Activated CD4-positive, alpha-beta T cell treated with anti-CD3 and anti-CD28 coated beads for 36 hours (primary cell): ENCODE measurements around the gene MAPK8IP1. TPM values are rescaled to one million over a fixed set of nuclear protein-coding genes. Genes with fewer than 3 reads are reported as not detected.

Source experiments
- ATAC-seq: fragments of 200-7000 bp; cut with Tn5 transposase; one replicate; pipeline ENCODE4 v1.10.0; 2021; ENCODE audit warnings: mild to moderate bottlenecking, moderate library complexity
- CTCF ChIA-PET: fragments of 350-600 bp; sonication (Branson Sonifier 250); formaldehyde crosslinking; loops from one replicate; lab custom pipeline; 2021; ENCODE audit warnings: antibody characterized with exemption; lab: Charles Lee
- POLR2A ChIA-PET: fragments of 350-600 bp; sonication (Branson Sonifier 250); formaldehyde crosslinking; loops from one replicate; lab custom pipeline; 2021; ENCODE audit warnings: antibody characterized with exemption, inconsistent platforms; lab: Charles Lee
- DNase-seq: peaks from one replicate; pipeline ENCODE4 v3.0.0-alpha.2; 2020
- H3K27ac Mint-ChIP-seq: one replicate; pipeline ENCODE4 v1.8.0; 2021; ENCODE audit warnings: mixed read lengths
- H3K27me3 Mint-ChIP-seq: one replicate; pipeline ENCODE4 v1.8.0; 2021; ENCODE audit warnings: mixed read lengths
- H3K36me3 Mint-ChIP-seq: one replicate; pipeline ENCODE4 v1.8.0; 2021; ENCODE audit warnings: low read depth, mixed read lengths
- H3K4me1 Mint-ChIP-seq: one replicate; pipeline ENCODE4 v1.8.0; 2021; ENCODE audit warnings: mixed read lengths
- H3K4me3 Mint-ChIP-seq: one replicate; pipeline ENCODE4 v1.8.0; 2021; ENCODE audit warnings: mild to moderate bottlenecking, moderate library complexity, mixed read lengths
- H3K9me3 Mint-ChIP-seq: one replicate; pipeline ENCODE4 v1.8.0; 2021; ENCODE audit warnings: low read depth, mixed read lengths
- intact Hi-C, 2 experiments: fragments of 100-400 bp; cut with DNase I in 1 of 2; cut with micrococcal nuclease in 1 of 2; formaldehyde crosslinking; loops; one replicate each; pipeline versions ENCODE4 v1.14.2 to v1.15.1; 2022 to 2024; cut with DNase I, micrococcal nuclease
- total RNA-seq, 2 experiments: library from RNA; stranded (reverse); gene quantifications; one replicate each; pipeline ENCODE4 v1.2.3, GENCODE V29; 2021

Gene MAPK8IP1
- total RNA-seq, 2 experiments from 2014 or later, result 0.37 to 0.39 TPM

DNA sequence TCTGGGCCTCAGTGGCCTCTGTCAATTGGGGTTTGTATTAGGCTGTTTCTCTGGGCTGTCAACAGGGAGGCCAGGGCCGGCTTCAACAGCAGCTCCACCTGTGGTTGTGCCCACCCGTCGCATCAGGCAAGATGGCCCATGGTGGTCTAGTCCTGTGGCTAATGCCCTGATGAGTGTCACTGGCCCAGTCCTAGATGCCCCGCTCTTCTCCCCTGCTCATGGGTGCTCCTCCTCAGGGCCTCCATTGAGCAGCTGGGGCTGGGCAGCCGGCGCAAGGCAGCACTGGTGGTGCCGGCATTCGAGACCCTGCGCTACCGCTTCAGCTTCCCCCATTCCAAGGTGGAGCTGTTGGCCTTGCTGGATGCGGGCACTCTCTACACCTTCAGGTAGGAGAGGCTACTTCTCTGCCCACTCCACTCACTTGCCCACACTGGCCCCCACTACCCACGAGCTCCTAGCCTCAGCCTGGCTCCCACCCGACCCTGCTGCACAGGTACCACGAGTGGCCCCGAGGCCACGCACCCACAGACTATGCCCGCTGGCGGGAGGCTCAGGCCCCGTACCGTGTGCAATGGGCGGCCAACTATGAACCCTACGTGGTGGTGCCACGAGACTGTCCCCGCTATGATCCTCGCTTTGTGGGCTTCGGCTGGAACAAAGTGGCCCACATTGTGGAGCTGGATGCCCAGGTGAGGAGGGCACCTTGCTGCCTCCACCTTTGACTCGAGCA is 42.4 kb downstream of the MAPK8IP1 start:
- Mint-ChIP-seq H3K27ac (no peak overlapping the region), H3K4me3 (no peak overlapping the region), H3K36me3 (no peaks in the 10 kb centered on the region), H3K9me3 (no peaks in the 10 kb centered on the region), H3K4me1 (peaks cover 21% of the 10 kb centered on the region), H3K27me3 (peaks cover 7% of the 10 kb centered on the region)
- ChIA-PET CTCF (interaction anchor here (0.5 to 0.6 kb wide), 3 partner anchors 315 to 670 kb away, joined by 3 read pairs; no protein-coding TSS in a partner anchor), POLR2A (no interaction called here)
- ATAC-seq, result no peak
- DNase-seq, result no peak
- intact Hi-C loops, result no loop called here

DNA sequence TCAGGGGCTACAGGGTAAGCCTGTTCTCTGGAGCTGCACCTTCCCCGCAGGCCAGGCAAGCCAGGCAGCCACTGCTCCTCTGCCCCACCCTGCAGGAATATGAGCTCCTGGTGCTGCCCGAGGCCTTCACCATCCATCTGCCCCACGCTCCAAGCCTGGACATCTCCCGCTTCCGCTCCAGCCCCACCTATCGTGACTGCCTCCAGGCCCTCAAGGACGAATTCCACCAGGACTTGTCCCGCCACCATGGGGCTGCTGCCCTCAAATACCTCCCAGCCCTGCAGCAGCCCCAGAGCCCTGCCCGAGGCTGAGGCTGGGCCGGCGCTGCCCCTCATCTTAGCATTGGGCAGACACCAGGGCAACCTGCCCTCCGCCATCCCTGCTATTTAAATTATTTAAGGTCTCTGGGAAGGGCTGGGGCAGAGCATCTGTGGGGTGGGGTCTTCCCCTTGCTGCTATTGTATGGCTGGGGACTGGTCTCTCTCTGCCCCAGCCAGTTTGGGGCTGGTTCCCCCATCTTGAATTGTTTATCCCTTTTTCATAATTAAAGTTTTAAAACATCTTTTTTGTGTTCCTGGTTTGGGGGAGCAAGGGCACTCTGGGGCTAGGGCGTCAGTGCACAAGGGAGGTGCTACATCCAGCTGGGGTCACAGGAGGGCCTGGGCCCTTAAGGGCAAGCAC is 43.2 kb downstream of the MAPK8IP1 start:
- DNase-seq (no peak), ATAC-seq (no peak)
- ChIA-PET CTCF (no interaction called here), POLR2A (no interaction called here)
- intact Hi-C loops, result no loop called here
- Mint-ChIP-seq H3K36me3 (peaks cover 3% of the 10 kb centered on the region), H3K27ac (no peak overlapping the region), H3K4me3 (no peak overlapping the region), H3K4me1 (peaks cover 18% of the 10 kb centered on the region), H3K9me3 (no peaks in the 10 kb centered on the region), H3K27me3 (peaks cover 4% of the 10 kb centered on the region)

DNA sequence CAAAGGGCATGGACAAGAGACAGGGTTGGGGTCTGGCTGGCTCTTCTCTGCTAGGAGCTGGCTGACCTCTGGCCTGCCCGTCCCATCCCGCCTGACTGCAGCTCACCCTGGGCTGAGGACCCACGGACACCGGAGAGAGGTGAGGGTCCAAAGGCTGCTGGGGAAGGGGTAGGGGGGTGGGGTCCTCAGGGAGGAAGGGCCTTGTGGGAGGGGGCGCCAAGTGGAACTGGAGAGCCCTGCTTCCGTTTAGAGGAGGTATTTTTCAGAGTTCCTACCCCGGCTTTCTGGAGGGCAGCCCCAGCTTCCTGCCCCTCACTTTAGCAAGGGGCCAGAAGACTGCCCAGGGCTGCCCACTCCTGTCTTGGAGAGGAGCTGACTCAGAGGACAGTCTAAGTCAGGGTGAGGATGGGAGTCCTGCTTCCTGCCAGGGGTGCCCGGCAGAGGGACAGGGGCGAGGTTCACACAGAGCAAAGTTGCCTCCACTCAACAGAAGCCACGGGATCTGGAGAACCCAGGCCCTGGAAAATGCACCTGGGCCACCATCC is 44.1 kb downstream of the MAPK8IP1 start:
- Mint-ChIP-seq H3K4me3 (no peak overlapping the region), H3K4me1 (peaks cover 18% of the 10 kb centered on the region), H3K9me3 (no peaks in the 10 kb centered on the region), H3K27ac (peak overlapping the region; percentile 59), H3K36me3 (peaks cover 3% of the 10 kb centered on the region), H3K27me3 (no peaks in the 10 kb centered on the region)
- DNase-seq (no peak), ATAC-seq (peak; percentile 37)
- ChIA-PET CTCF (interaction anchor here (0.7 to 1.0 kb wide), 2 partner anchors 12 to 57 kb away, joined by 3 to 5 read pairs; no protein-coding TSS in a partner anchor), POLR2A (no interaction called here)
- intact Hi-C loops, result no loop called here

DNA sequence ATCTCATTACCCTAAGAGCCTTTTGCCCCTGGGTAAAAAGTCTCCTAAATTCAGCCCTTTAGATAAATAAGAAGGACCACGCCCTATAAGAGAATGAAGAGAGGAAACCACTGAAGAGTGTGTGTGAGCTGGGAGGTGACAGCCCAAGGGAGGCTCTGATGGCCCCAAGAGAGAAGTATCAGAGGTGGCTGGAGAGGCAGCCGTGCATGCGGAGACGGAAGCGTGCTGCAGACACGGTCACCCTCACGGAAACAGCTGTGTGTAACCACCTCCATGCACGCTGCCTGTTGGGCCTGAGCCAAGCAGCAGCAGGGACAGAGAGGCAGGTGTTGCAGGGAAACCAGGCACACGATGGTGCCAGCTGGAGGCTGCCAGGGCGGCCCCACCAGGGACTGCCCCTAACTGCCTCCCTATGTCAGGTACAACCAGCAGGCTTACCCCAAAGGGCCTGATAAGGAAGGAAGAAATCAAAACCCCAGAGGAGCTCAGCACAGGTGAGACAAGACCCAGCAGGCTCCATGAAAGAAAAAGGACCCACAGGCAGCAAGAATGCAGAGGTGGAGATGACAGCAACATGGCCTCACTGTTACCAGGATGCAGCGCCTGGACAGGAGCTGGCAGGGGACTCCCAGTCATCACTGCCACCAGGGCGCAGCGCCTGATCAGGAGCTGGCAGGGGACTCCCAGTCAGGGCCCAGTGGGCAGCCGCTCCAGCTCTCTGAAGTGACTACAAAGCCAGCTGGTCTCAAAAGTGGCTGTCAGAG is 44.8 kb downstream of the MAPK8IP1 start:
- no peaks in the 10 kb centered on the region for H3K9me3 Mint-ChIP-seq
- POLR2A ChIA-PET, result interaction anchor here (0.6 kb wide), 1 partner anchor 137 kb away, joined by 4 read pairs; no protein-coding TSS in a partner anchor
- peak overlapping the region; percentile 59 for H3K27ac Mint-ChIP-seq
- peaks cover 3% of the 10 kb centered on the region for H3K36me3 Mint-ChIP-seq
- peak; percentile 59 for ATAC-seq
- H3K27me3 Mint-ChIP-seq, result no peaks in the 10 kb centered on the region
- intact Hi-C loops, result no loop called here
- no peak overlapping the region for H3K4me3 Mint-ChIP-seq
- H3K4me1 Mint-ChIP-seq, result peaks cover 18% of the 10 kb centered on the region
- CTCF ChIA-PET, result interaction anchor here (0.7 to 1.2 kb wide), 5 partner anchors 9 to 75 kb away, joined by 3 to 5 read pairs (median 3); no protein-coding TSS in a partner anchor
- DNase-seq, result peak; percentile 50

DNA sequence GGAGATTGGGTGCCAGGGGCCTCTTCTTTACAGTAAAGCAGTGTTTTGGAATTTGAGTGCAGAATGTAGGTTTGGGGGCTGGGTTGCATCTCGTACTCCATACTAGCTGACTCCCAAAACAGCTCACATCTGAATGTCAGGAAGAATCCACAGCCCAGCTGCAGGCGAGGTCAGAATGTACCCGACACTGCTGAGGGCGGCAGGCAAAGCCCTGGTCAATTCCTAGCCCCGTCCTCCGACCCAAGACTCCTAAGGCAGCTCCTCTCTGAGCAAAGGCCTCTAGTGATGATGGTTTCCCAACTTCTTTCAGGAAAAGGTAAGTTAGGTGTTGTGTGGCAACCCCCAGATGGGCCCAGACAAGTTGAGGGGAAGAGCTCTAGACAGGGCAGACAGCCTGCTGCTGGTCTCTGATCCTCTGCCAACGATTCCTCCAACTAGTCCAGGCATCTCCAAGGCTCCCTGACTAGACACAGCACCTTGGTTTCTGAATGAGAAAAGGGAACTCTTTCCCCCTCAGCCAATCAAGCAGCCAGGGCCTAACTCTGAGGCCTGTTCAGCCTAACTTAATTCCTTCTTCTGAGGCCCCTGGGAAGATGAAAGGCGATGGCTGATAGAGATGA is 45.6 kb downstream of the MAPK8IP1 start:
- ATAC-seq (no peak), DNase-seq (no peak)
- H3K36me3 Mint-ChIP-seq, result peaks cover 3% of the 10 kb centered on the region
- POLR2A ChIA-PET, result no interaction called here
- H3K4me1 Mint-ChIP-seq, result peaks cover 18% of the 10 kb centered on the region
- H3K27me3 Mint-ChIP-seq, result no peaks in the 10 kb centered on the region
- intact Hi-C loops, result no loop called here
- CTCF ChIA-PET, result interaction anchor here (1.0 to 1.2 kb wide), 3 partner anchors 10 to 76 kb away, joined by 3 read pairs; no protein-coding TSS in a partner anchor
- no peak overlapping the region for H3K4me3 Mint-ChIP-seq
- no peak overlapping the region for H3K27ac Mint-ChIP-seq
- H3K9me3 Mint-ChIP-seq, result no peaks in the 10 kb centered on the region

DNA sequence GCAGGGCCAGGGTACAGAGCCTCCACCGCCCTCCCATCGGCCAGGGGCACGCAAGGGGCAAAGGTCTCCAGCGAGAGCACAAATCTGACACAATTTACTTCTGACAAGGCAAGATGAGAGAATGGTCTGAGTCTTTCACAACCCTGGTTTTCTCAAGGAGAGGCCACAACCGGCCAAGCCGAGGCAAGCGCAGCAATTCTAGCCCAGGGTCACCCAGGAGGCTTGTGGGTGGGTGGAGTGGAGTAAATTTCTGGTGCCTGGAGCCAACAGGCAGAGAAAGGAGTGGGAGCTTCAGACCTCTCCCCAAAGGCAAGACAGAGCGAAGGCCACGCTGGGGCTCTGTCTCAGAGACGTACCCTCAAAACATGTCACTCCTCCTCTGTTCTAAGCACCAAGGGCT is 46.3 kb downstream of the MAPK8IP1 start:
- POLR2A ChIA-PET, result no interaction called here
- Mint-ChIP-seq H3K27ac (peak overlapping the region; percentile 23), H3K4me1 (peaks cover 18% of the 10 kb centered on the region), H3K4me3 (no peak overlapping the region), H3K9me3 (no peaks in the 10 kb centered on the region), H3K27me3 (no peaks in the 10 kb centered on the region), H3K36me3 (peaks cover 6% of the 10 kb centered on the region)
- ATAC-seq (no peak), DNase-seq (no peak)
- intact Hi-C loops, result no loop called here
- CTCF ChIA-PET, result interaction anchor here (0.7 kb wide), 1 partner anchor 73 kb away, joined by 3 read pairs; no protein-coding TSS in a partner anchor

DNA sequence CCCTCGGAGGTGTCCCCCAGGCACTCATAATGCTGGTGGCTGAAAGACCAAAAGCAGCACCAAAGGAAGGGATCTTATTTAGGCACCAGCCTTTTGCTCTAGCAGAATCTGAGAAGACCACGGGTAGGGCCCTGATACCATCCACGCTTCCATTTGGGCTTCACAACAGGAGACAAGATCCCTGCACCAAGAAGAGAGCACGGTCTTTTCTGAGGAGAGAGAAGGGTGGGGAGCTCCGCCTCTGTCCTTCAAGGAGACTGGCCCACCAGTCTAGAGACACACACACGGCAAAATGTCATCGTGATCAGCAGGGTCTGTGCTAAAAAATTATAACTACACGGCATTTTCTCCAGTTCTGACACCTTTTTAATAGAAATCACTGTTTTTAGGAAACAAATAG is 46.8 kb downstream of the MAPK8IP1 start:
- Mint-ChIP-seq H3K36me3 (peaks cover 9% of the 10 kb centered on the region), H3K9me3 (no peaks in the 10 kb centered on the region), H3K4me3 (no peak overlapping the region), H3K27me3 (no peaks in the 10 kb centered on the region), H3K27ac (no peak overlapping the region), H3K4me1 (peaks cover 18% of the 10 kb centered on the region)
- no peak for ATAC-seq
- CTCF ChIA-PET, result interaction anchor here (0.7 kb wide), 1 partner anchor 74 kb away, joined by 3 read pairs; no protein-coding TSS in a partner anchor
- DNase-seq, result no peak
- POLR2A ChIA-PET, result no interaction called here
- intact Hi-C loops, result no loop called here

DNA sequence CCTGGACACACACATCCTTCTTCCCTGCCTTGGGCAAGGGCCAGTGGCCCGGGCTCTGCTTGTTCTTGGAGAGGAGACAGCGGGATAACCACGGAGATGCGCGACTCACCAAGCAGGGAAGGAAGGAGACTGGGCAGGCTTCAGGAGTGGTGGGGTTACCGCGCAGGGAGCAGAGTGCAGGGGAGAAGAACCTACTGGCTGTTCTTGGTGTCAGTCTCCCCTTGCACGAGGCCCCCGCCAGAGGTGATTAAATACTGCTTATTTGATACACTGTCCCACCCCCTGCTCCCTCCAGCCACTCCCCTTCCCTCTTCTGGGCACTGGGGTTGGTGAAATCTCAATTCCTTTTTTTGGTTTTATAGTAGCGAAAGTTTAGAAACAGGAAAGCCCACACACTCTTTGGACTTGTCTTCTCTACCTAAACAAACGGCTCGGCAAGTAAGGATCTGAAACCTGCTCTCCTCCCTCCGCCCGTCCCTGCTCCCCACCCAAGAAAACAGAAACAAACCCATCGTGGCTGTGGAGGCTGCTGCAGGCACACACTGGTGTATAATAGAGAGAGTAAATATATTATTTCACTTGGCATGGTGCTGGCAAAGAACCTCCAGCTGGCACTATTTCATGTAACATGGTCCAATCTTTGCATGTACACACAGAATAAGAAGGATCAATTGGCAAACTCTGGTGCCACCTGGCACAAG is 47.8 kb downstream of the MAPK8IP1 start:
- no peaks in the 10 kb centered on the region for H3K27me3 Mint-ChIP-seq
- CTCF ChIA-PET, result no interaction called here
- no peaks in the 10 kb centered on the region for H3K9me3 Mint-ChIP-seq
- H3K4me1 Mint-ChIP-seq, result peaks cover 18% of the 10 kb centered on the region
- DNase-seq (no peak), ATAC-seq (no peak)
- POLR2A ChIA-PET, result no interaction called here
- H3K36me3 Mint-ChIP-seq, result peaks cover 13% of the 10 kb centered on the region
- no peak overlapping the region for H3K27ac Mint-ChIP-seq
- intact Hi-C loops, result no loop called here
- no peak overlapping the region for H3K4me3 Mint-ChIP-seq

DNA sequence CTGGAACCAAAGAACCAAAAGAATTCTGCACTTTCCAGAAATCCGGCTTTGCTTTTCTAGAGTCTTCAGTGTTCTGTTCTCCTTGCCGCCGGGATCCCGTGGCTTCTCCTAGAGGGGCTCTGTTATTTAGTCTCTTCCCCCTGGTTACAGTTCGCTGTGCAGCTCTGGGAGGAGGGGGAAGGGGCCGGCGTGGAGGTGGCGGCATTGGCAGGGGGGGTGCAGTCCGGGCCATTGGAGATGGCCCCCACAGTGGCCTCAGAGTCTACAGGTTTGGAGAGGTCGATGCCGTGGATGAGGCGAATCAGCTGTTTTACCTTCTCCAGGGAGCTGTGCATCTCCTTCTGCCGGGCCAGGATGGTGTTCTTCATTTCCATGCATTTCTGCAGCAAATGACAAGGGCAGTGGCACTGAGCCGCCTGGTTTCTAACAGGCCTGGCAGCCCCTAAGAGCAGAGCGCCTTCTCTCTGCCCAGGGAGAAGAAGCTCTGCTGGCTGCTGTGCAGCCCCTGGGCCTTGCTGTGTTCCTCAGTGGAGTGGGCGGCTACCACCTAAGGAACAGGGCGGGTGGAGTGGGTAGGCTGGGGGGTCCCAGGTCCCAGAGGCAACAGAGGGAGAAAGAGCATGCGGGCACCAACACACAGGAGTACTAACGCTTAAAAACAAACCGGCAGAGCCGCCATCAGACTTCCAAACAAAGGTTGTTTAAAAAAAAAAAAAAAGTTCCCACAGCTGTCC is 48.6 kb downstream of the MAPK8IP1 start:
- Mint-ChIP-seq H3K4me3 (no peak overlapping the region), H3K9me3 (no peaks in the 10 kb centered on the region), H3K4me1 (peaks cover 18% of the 10 kb centered on the region), H3K27ac (no peak overlapping the region), H3K36me3 (peaks cover 13% of the 10 kb centered on the region), H3K27me3 (no peaks in the 10 kb centered on the region)
- POLR2A ChIA-PET, result no interaction called here
- DNase-seq (no peak), ATAC-seq (no peak)
- CTCF ChIA-PET, result no interaction called here
- intact Hi-C loops, result no loop called here
